DLD1 (cell line): ENCODE measurements around the gene DTD2.
"Not testable (repeated sequence)": the region's sequence is repeated elsewhere in the genome, so short reads cannot be mapped to it uniquely, and the experiment has no call there.

Experiments
- in situ Hi-C: cut with HindIII; loops from 2 replicates; pipeline ENCODE4 v1.10.0; 2017; ENCODE audit warnings: low sequenced_read_pairs

Gene DTD2

GRCh38 chr14:31456841-31457664 is at the start of gene DTD2:
TSS of gene DTD2 (minus strand) at chr14:31457506. CDS start at chr14:31457393, 113 bp downstream.
- in situ Hi-C loops, result no loop called here

- in situ Hi-C loops, result no loop called here
These were observed 48.1 kb upstream of the DTD2 start for GRCh38 chr14:31505411-31505810.

- in situ Hi-C loops, result no loop called here
These were observed 44.6 kb upstream of the DTD2 start for GRCh38 chr14:31501870-31502269.

GRCh38 chr14:31492759-31493498 is 35.6 kb upstream of the DTD2 start:
- in situ Hi-C loops, result no loop called here

DNA sequence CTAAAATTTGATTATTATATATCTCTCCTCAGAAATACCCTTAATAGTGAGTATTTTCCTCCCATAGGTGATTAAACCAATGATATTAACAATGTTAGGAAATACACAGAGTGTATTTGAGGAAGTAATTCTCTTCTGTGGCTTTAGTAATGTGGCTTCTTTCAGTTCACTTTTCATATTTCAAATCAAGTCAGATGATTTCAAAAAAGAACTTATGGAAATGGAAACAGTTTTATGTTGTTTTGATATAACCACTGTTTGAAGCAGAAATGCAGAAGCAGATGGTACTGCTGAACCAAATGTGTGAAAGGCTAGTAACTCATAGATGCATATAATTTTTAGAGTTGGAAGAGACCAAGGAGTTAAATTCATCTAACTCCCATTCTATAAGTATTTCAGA is 32.4 kb upstream of the DTD2 start:
- in situ Hi-C loops, result no loop called here

DNA sequence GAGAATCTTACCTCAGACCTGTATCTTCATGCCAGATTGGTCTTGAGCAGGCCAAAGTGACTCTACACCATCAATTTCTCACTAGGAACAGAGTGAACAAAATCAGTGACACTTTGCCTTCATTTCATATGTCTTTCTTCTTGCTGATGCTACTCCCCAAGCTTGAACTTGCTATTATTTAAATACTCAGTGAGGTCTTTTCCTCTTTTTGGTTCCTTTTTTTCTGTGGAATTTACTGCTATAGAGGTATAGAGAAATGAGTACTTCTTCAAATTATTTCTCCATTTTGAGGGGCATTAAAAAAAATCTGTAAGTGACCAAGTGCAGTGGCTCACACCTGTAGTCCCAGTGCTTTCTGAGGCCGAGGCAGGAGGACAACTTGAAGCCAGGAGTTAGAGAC is 30.6 kb upstream of the DTD2 start, which contains the start of gene GPR33:
Gene GPR33 (minus strand): TSS at position 154 of the 400 bp plus-strand sequence. CDS start 4,074 bp downstream, outside the sequence.
- in situ Hi-C loops, result no loop called here

DNA sequence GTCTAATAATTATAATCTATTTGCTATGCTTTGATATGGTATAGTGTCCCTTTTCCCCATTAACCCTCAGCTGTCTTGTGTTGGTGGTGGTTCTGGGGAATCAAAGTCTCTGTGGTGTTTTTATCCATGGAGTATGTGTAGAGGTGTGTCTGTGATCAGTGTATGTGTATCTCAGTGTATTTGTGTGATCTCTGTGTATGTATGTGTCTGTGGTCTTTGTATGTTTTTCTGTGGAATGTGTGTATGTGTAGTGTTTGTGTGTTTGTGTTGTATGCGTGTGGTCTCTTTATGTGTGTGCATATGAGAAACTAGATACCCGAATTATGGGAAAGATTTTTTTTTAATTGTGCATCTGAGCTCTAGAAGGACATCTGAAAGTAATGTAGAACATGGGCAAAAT is 29.5 kb upstream of the DTD2 start:
- in situ Hi-C loops, result no loop called here

- in situ Hi-C loops, result no loop called here
These were observed 27.4 kb upstream of the DTD2 start for GRCh38 chr14:31484754-31485153.

DNA sequence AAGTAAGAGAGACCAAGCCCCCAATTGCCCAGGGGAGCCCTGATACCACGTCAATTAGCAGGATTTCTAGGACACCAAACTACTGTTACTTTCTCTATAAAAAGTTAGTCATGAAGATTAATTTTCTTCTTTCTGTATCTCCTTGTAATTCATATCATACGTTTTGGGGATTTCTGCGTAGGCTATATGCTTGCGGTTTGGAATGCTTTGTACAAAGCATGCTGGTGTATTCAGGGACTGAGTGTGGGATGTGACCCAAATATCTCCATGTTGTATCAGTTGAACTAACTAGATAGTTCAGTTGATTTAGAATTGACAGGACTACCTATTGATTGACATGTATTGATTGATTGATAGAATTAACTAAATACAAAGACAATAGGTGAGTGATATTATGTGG is 22.9 kb upstream of the DTD2 start:
- in situ Hi-C loops, result no loop called here

DNA sequence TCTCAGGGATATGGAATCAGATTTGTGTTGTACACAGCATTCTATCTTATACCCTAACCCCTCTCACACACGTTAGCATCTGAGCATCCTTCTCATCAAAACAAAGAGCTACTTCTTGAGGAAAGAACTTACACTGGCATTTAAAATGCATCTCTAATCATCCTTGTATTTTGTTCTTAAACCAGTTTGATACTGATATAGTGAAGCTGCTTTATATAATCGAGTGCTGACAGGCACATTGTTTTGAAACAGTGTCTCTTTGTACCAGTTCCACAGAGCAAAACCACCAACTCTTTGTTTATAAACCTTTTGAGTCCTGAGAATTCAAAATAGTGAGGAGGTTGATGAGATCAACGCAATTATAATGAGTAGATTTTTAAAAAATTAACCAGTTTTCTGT is 21.7 kb upstream of the DTD2 start:
- in situ Hi-C loops, result no loop called here

GRCh38 chr14:31477248-31477647 is 19.9 kb upstream of the DTD2 start:
- in situ Hi-C loops, result no loop called here

GRCh38 chr14:31476131-31476866 is 19.0 kb upstream of the DTD2 start:
- in situ Hi-C loops, result no loop called here

- in situ Hi-C loops, result no loop called here
These were observed 9.2 kb upstream of the DTD2 start for GRCh38 chr14:31466554-31466953.

DNA sequence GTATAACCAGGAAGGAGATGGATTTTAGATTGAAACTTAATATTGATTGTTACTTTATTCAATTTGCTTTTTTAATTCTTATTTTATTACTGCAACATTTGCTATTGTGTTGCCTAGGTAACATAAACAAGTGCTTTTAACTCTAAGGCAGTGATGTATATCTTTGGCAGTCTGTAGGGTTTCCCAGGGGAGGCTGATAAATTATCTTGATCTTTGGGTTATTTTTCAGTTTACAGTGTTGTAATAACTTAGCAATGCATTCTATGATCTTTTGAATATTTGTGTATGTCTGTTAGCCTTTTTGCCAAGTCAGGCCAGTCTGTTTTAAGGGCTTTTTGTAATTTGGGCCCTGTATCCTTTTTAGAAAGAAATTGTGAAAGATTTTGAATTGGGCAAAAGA is 7.8 kb upstream of the DTD2 start:
- in situ Hi-C loops, result no loop called here

DNA sequence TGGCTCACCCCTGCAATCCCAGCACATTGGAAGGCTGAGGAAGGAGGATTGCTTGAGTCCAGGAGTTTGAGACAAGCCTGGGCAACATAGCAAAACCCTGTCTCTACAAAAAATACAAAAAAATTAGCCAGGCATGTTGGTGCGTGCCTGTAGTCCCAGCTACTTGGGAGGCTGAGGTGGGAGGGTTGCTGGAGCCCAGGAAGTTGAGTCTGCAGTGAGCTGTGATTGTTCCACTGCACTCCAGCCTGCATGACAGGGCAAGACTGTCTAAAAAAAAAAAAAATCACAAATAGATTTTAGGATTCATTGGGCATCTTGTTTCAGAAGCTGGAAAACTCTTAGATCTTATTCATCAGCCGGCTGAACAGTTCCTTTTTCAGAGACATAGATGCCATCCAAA is 5.1 kb upstream of the DTD2 start:
- in situ Hi-C loops, result not testable (repeated sequence)

DNA sequence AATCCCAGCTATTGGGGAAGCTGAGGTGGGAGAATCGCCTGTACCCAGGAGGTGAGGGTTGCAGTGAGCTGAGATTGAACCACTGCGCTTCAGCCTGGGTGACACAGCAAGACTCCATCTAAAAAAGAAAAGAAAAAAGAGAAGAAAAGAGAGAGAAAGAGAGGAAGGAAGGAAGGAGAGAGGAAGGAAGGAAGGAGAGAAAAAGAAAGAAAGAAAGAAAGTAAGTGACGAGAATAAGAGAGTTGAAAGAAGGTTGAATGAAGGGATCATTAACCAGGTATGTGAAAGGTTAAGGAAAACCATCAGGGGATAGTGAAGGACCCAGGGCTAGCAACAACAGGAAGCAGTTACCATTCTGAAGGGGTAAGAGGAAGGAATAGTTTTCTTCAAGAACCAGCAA is 4.2 kb upstream of the DTD2 start:
- in situ Hi-C loops, result no loop called here

DNA sequence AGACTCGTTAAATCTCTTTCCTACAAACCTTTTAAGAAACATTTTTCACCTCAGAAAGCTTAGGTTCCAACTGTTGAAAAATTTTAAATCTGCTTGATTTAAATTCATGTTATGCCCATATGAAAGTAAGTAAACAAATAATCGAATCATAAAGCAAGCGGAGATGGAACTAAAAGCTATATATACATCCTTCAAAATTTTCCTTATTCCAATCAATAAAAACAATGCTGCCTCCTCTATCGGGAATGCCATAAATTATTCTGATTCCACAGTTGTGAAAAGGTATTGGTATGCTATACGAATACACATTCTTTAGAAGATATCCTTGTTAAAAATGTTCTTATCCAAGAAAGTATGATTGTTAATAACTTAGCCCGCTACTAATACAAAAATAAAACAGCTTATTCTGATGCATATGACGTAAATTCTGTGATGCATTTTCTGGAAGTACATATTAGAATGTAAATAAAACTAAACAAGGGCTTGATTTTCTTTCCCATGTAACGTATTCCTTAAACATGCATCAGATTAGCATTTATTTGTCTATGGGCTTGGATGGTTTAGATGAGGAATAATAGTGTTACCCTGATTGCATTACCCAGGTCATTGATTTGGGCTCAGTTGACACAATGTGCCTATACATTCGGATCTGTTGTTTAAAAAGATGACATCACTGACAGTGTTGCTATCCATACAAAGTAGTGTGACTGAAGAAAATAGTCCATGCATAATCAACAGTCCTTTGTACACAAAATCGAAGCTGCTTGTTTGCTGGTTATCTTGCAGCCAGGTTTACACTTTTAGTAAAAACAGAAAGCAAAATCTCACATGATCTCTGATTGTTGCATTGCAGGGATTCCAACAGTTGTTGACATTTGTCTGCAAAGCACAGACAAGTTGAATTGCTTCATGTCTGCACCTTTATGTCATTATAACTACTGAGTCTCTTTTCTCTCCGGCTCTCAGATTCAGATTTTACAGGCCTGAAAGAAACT is 656 bp upstream of the DTD2 start:
- in situ Hi-C loops, result no loop called here

GRCh38 chr14:31449971-31450610 is 7.2 kb downstream of the DTD2 start:
- in situ Hi-C loops, result no loop called here

- in situ Hi-C loops, result no loop called here
These were observed 8.2 kb downstream of the DTD2 start for GRCh38 chr14:31449136-31449535.

DNA sequence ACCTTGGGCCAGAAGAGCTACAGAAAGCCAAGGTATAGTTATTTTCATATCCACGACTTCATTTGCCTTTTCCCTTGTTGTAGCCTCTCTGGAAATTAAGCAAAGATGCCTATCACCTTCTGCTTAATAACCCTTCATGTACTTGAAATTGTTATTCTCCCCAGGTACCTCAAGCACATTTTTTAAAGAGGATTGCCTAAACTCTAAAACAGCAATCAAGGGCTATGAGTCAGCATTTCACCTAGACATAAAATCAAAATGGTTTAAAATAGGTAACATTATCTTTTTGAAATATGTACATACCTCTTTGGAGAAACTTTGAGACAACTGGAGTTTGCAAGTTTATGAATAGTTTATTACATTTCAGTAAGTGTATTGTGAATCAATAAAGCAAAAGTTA is 11.6 kb downstream of the DTD2 start:
- in situ Hi-C loops, result no loop called here
